Sigmoid colon (tissue), 7 donors: Measurements from ENCODE around the gene DNAJB12. TPM values are rescaled to one million over a fixed set of nuclear protein-coding genes. Genes with fewer than 3 reads are reported as not detected.
A peak's percentile ranks its signal among the peaks of the same experiment; 100 is the strongest.

Experiments
- DNase-seq: peaks from one replicate; pipeline ENCODE4 v3.0.0-alpha.2; 2019
- H3K27ac ChIP-seq, 4 donors: fragments of 200-600 bp; sonication (generic); one replicate each; pipeline ENCODE4 v1.5.1; 2016 to 2019; ENCODE audit warnings: mild to moderate bottlenecking in 1 of 4
- H3K27me3 ChIP-seq, 3 donors: fragments of 200-600 bp; sonication (generic); one replicate each; pipeline ENCODE4 v1.5.1; 2019; ENCODE audit warnings: mild to moderate bottlenecking in 1 of 3
- H3K36me3 ChIP-seq, 4 donors: fragments of 200-600 bp; sonication (generic); one replicate each; pipeline ENCODE4 v1.5.1; 2016 to 2019
- H3K4me1 ChIP-seq, 4 donors: fragments of 200-600 bp; sonication (generic); one replicate each; pipeline ENCODE4 v1.5.1; 2017 to 2019
- H3K4me3 ChIP-seq, 4 donors: fragments of 200-600 bp; sonication (generic); one replicate each; pipeline ENCODE4 v1.5.1; 2017 to 2019; ENCODE audit warnings: mild to moderate bottlenecking in 2 of 4, moderate library complexity in 1 of 4
- H3K9me3 ChIP-seq, 4 donors: fragments of 200-600 bp in 3 of 4; sonication (generic) in 3 of 4; one replicate each; pipeline versions ENCODE4 v1.5.1 to v1.6.1; 2013 to 2019
- CTCF ChIP-seq, 4 experiments: fragments of 450-650 bp in 3 of 4; fragments of 200-600 bp in 1 of 4; IDR thresholded peaks; one replicate each; pipeline ENCODE4 v1.5.1; 2016 to 2019; ENCODE audit warnings: antibody characterized with exemption in 4 of 4, mild to moderate bottlenecking in 3 of 4, moderate library complexity in 2 of 4
- EP300 ChIP-seq, 4 donors: sonication (generic); formaldehyde crosslinking; IDR thresholded peaks; one replicate each; pipeline ENCODE4 v1.6.1; 2017; ENCODE audit warnings: antibody characterized with exemption in 4 of 4
- POLR2A ChIP-seq, 2 donors: fragments of 450-650 bp; IDR thresholded peaks; one replicate each; pipeline ENCODE4 v1.6.1; 2016; ENCODE audit warnings: antibody characterized with exemption in 2 of 2, mild to moderate bottlenecking in 2 of 2, moderate library complexity in 2 of 2
- POLR2AphosphoS5 ChIP-seq, 4 donors: sonication (generic); formaldehyde crosslinking; IDR thresholded peaks; one replicate each; pipeline ENCODE4 v1.6.1; 2017; ENCODE audit warnings: antibody characterized with exemption in 4 of 4
- WGBS, 2 donors: extraction: QIAGEN DNeasy Blood & Tissue Kit; methylation state at CpG; one replicate each; pipeline ENCODE4 v1.1.7; 2013; 5-methylcytosine and 5-hydroxymethylcytosine counted together
- intact Hi-C: fragments of 100-400 bp; cut with DNase I; formaldehyde crosslinking; loops from one replicate; pipeline ENCODE4 v1.15.1; 2023
- polyA plus RNA-seq, 3 donors: library from polyadenylated mRNA; stranded (reverse); fragments of 200-250 nt; gene quantifications; one replicate each; pipeline ENCODE4 v1.2.3, GENCODE V29; 2013
- total RNA-seq, 4 donors: library from RNA; depleted of rRNA; stranded (reverse); fragments of >200 nt; gene quantifications; one replicate each; pipeline ENCODE4 v1.1.0, GENCODE V29; 2016
- donor health status: healthy with polysubstance abuse.
- donor health status: Bipolar disorder and iron deficiency.
- donor health status: healthy.

DNAJB12 gene
- total and polyA plus RNA-seq, 7 donors, result 9.5 to 38.5 (median 27.1) TPM

- H3K9me3 ChIP-seq, result no peaks in the 10 kb centered on the region
- no peaks in the 10 kb centered on the region for H3K27me3 ChIP-seq
- peaks cover 0 to 47% (median 38%) of the 10 kb centered on the region in 4 donors for H3K4me1 ChIP-seq
- TF ChIP-seq CTCF (IDR thresholded peaks at IDR 0.05) (no peak), POLR2A (IDR thresholded peaks at IDR 0.05) (no peak), POLR2AphosphoS5 (IDR thresholded peaks at IDR 0.05) (no peak), EP300 (IDR thresholded peaks at IDR 0.05) (no peak)
- no peaks in the 10 kb centered on the region for H3K36me3 ChIP-seq
- 96 to 97% methylated on average over 8 of the region's 8 CpGs for WGBS, 2 donors
- no peak for DNase-seq
- H3K27ac ChIP-seq, result no peak overlapping the region
- H3K4me3 ChIP-seq, result no peak overlapping the region
- intact Hi-C loops, result no loop called here
Observed at GRCh38 chr10:72312865-72313391, 41.8 kb downstream of the DNAJB12 start.

GRCh38 chr10:72311667-72312066 lies 43.1 kb downstream of the DNAJB12 start:
- intact Hi-C loops, result no loop called here
- Histone ChIP-seq H3K27ac (no peak overlapping the region), H3K27me3 (no peaks in the 10 kb centered on the region), H3K36me3 (no peaks in the 10 kb centered on the region), H3K4me3 (no peak overlapping the region), H3K4me1 (peaks cover 0 to 41% (median 31%) of the 10 kb centered on the region in 4 donors), H3K9me3 (no peaks in the 10 kb centered on the region)
- TF ChIP-seq EP300 (IDR thresholded peaks at IDR 0.05), result no peak
- no peak for TF ChIP-seq POLR2AphosphoS5 (IDR thresholded peaks at IDR 0.05)
- TF ChIP-seq CTCF (IDR thresholded peaks at IDR 0.05), result no peak
- TF ChIP-seq POLR2A (IDR thresholded peaks at IDR 0.05), result no peak
- DNase-seq, result no peak
- 78 to 93% methylated on average over 7 of the region's 7 CpGs for WGBS, 2 donors

- no peak for DNase-seq
- Histone ChIP-seq H3K4me1 (peaks cover 0 to 31% (median 21%) of the 10 kb centered on the region in 4 donors), H3K27me3 (no peaks in the 10 kb centered on the region), H3K4me3 (no peak overlapping the region), H3K9me3 (no peaks in the 10 kb centered on the region), H3K27ac (no peak overlapping the region), H3K36me3 (no peaks in the 10 kb centered on the region)
- intact Hi-C loops, result no loop called here
- TF ChIP-seq EP300 (IDR thresholded peaks at IDR 0.05), result no peak
- no peak for TF ChIP-seq POLR2AphosphoS5 (IDR thresholded peaks at IDR 0.05)
- no peak for TF ChIP-seq POLR2A (IDR thresholded peaks at IDR 0.05)
- WGBS, 2 donors, result 93 to 95% methylated on average over 4 of the region's 4 CpGs
Observed at GRCh38 chr10:72310636-72311035, 44.1 kb downstream of the DNAJB12 start.

DNA sequence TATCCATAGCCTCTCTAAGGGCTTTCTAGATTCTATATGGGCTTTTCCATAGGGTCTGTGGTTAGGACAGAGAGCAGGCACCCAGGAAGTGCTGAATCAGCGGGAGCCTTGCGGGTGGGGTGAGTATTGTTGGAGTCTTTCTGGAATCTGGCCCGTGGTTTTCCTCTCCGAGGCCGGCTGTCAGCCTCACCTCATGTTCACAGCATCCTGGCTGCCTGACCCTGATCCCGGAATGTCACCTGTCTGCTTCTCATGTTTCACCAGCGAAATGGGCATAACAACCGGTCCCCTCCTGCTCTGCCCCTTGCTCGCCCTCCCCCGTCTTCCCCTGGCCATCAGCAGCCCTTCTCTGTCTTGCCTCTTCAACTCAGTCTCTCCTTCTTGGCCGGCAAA lies 44.5 kb downstream of the DNAJB12 start:
- TF ChIP-seq EP300 (IDR thresholded peaks at IDR 0.05), result no peak
- TF ChIP-seq CTCF (IDR thresholded peaks at IDR 0.05), result no peak
- no peak for TF ChIP-seq POLR2A (IDR thresholded peaks at IDR 0.05)
- TF ChIP-seq POLR2AphosphoS5 (IDR thresholded peaks at IDR 0.05), result no peak
- WGBS, 2 donors, result 57 to 69% methylated on average over 11 of the region's 11 CpGs
- Histone ChIP-seq H3K9me3 (no peaks in the 10 kb centered on the region), H3K36me3 (no peaks in the 10 kb centered on the region), H3K4me3 (no peak overlapping the region), H3K27me3 (no peaks in the 10 kb centered on the region), H3K4me1 (peaks cover 0 to 27% (median 17%) of the 10 kb centered on the region in 4 donors), H3K27ac (no peak overlapping the region)
- DNase-seq, result no peak
- intact Hi-C loops, result no loop called here

DNA sequence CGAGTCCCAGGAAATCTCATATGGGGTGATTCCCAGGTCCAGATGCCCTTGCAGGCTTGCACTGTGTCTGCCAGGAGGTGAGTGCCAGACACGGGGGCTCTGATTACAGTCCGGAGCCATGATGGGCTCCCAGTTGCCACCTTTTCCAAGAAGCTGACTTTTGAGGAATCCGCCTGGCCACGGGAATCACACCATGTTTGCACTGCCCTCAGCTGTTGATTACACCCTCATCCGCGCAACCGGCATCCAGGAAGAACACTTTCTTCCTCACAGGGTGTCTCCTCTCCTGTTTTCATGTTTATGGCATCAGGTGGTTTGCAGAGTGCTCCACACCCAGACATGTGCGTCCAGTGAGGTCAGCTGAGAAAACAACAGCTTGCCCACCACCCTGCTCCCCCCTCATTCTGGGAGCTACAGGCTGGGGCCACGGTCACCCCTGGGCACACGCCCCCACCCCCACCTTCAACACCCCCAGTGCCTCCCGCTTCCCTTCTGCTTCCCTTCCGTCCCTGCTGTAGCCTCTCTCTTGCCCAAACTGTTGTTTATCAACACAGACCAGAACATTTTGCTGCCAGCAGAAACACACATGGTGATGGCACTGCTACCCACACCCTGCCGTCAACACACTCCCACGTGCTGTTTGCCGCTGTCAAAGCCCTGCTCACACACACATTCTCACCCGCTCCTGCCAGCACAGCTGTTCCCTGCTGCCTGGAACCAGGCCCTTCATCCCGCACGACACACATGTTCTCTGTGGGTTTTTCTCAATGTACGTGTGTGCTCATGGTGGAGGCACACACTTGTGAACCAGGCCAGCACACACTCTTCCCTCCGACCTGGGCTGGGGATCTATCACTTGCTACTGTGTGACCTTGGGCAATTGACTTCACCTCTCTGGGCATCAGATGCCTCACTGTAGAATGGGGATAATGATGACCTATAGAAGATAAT lies 45.2 kb downstream of the DNAJB12 start:
- TF ChIP-seq CTCF (IDR thresholded peaks at IDR 0.05), result no peak
- no peak for TF ChIP-seq POLR2AphosphoS5 (IDR thresholded peaks at IDR 0.05)
- TF ChIP-seq EP300 (IDR thresholded peaks at IDR 0.05), result no peak
- no peak for TF ChIP-seq POLR2A (IDR thresholded peaks at IDR 0.05)
- H3K36me3 ChIP-seq, result no peaks in the 10 kb centered on the region
- H3K9me3 ChIP-seq, result no peaks in the 10 kb centered on the region
- 16 to 56% methylated on average over 21 of the region's 21 CpGs for WGBS, 2 donors
- no peak overlapping the region for H3K4me3 ChIP-seq
- peak; percentile 77 for DNase-seq
- intact Hi-C loops, result no loop called here
- H3K4me1 ChIP-seq, result peaks cover 0 to 23% (median 11%) of the 10 kb centered on the region in 4 donors
- H3K27ac ChIP-seq, result peak overlapping the region in 2 of 4 donors; percentile 9 to 49
- no peaks in the 10 kb centered on the region for H3K27me3 ChIP-seq
